GM23248 (cell line): ENCODE results near the gene HAGHL. TPM values are rescaled to one million over a fixed set of nuclear protein-coding genes. Genes with fewer than 3 reads are reported as not detected.

Source experiments
- DNase-seq: peaks from one replicate; pipeline ENCODE4 v3.0.0-alpha.2; 2015
- H2AFZ ChIP-seq: fragments of 200-600 bp; sonication (generic); 2 replicates; pipeline ENCODE4 v1.6.1; 2016; ENCODE audit warnings: antibody characterized with exemption
- H3F3A ChIP-seq: fragments of 200-600 bp; sonication (generic); 2 replicates; pipeline ENCODE4 v1.6.1; 2016; ENCODE audit warnings: mild to moderate bottlenecking, antibody characterized with exemption, mixed run types; ENCODE audit not compliant: insufficient read depth
- H3K27ac ChIP-seq: fragments of 200-600 bp; sonication (generic); 2 replicates; pipeline ENCODE4 v1.5.1; 2016; ENCODE audit warnings: mild to moderate bottlenecking
- H3K27me3 ChIP-seq: fragments of 200-600 bp; sonication (generic); replicated peaks from 2 replicates; pipeline ENCODE4 v1.6.1; 2016; ENCODE audit warnings: mild to moderate bottlenecking; ENCODE audit not compliant: insufficient read depth
- H3K36me3 ChIP-seq: fragments of 200-600 bp; sonication (generic); 2 replicates; pipeline ENCODE4 v1.6.1; 2016; ENCODE audit warnings: low read depth, mild to moderate bottlenecking
- H3K4me1 ChIP-seq: fragments of 200-600 bp; sonication (generic); 2 replicates; pipeline ENCODE4 v1.6.1; 2016; ENCODE audit warnings: mild to moderate bottlenecking; ENCODE audit not compliant: insufficient read depth
- H3K4me2 ChIP-seq: fragments of 200-600 bp; sonication (generic); one replicate; pipeline ENCODE4 v1.6.1; 2016; ENCODE audit warnings: mild to moderate bottlenecking; ENCODE audit not compliant: unreplicated experiment
- H3K4me3 ChIP-seq: fragments of 200-600 bp; sonication (generic); 2 replicates; pipeline ENCODE4 v1.5.1; 2016; ENCODE audit warnings: mild to moderate bottlenecking
- H3K79me2 ChIP-seq: fragments of 200-600 bp; sonication (generic); 2 replicates; pipeline ENCODE4 v1.6.1; 2016; ENCODE audit warnings: mild to moderate bottlenecking; ENCODE audit not compliant: insufficient read depth
- H3K9ac ChIP-seq: fragments of 200-600 bp; sonication (generic); 2 replicates; pipeline ENCODE4 v1.6.1; 2016; ENCODE audit warnings: mild to moderate bottlenecking
- H3K9me2 ChIP-seq: fragments of 200-600 bp; sonication (generic); 2 replicates; pipeline ENCODE4 v1.6.1; 2016; ENCODE audit warnings: mixed run types, mild to moderate bottlenecking, moderate library complexity; ENCODE audit not compliant: insufficient read depth
- H3K9me3 ChIP-seq: fragments of 200-600 bp; sonication (generic); one replicate; pipeline ENCODE4 v1.6.1; 2017; ENCODE audit warnings: low read depth
- H4K20me1 ChIP-seq: fragments of 200-600 bp; sonication (generic); 2 replicates; pipeline ENCODE4 v1.6.0; 2016; ENCODE audit not compliant: insufficient read depth
- EZH2 ChIP-seq: fragments of 200-600 bp; sonication (generic); IDR thresholded peaks from 2 replicates; pipeline ENCODE4 v1.6.1; 2018; ENCODE audit warnings: antibody characterized with exemption, mild to moderate bottlenecking; ENCODE audit not compliant: insufficient read depth, poor library complexity, severe bottlenecking
- EZH2phosphoT487 ChIP-seq: fragments of 200-600 bp; sonication (generic); IDR thresholded peaks from 2 replicates; pipeline ENCODE4 v1.6.1; 2018; ENCODE audit warnings: antibody characterized with exemption, moderate library complexity, mild to moderate bottlenecking, low read depth; ENCODE audit not compliant: insufficient read depth
- WGBS, 2 experiments: methylation state at CpG; one replicate each; pipeline ENCODE4 v1.1.6; 2015 to 2017; ENCODE audit warnings: low lambda C conversion rate in 2 of 2, low coverage in 1 of 2; ENCODE audit errors: missing lambda C conversion rate in 2 of 2; 5-methylcytosine and 5-hydroxymethylcytosine counted together
- in situ Hi-C: fragments of 300-500 bp; cut with MboI; formaldehyde crosslinking; loops from 2 replicates; pipeline ENCODE4 v1.15.0; 2020
- microRNA counts: library from miRNA; unstranded; fragments of <30 nt; microRNA quantifications from one replicate; lab custom pipeline; 2016
- microRNA-seq: library from miRNA; unstranded; fragments of <30 nt; microRNA quantifications from one replicate; pipeline ENCODE4, GENCODE V29; 2016; ENCODE audit warnings: borderline number of aligned reads
- polyA plus RNA-seq: library from polyadenylated mRNA; unstranded; fragments of >200 nt; fragmentation: Nextera tagmentation; extraction: Ambion mirVana; gene quantifications from 2 replicates; pipeline ENCODE4 v1.2.1, GENCODE V29; 2016
- small RNA-seq: library from RNA; depleted of rRNA; stranded (forward); fragments of <200 nt; gene quantifications from one replicate; pipeline ENCODE3, GENCODE V24; 2014; ENCODE audit warnings: low read depth, low replicate concordance
- total RNA-seq: library from RNA; depleted of rRNA; stranded (reverse); fragments of >200 nt; shearing (Covaris generic); gene quantifications from 2 replicates; pipeline ENCODE4 v1.2.3, GENCODE V29; 2014; rRNA removed

The HAGHL gene
- total and polyA plus RNA-seq, 2 experiments from 2014 or later, result 7.8 to 64.8 TPM

DNA sequence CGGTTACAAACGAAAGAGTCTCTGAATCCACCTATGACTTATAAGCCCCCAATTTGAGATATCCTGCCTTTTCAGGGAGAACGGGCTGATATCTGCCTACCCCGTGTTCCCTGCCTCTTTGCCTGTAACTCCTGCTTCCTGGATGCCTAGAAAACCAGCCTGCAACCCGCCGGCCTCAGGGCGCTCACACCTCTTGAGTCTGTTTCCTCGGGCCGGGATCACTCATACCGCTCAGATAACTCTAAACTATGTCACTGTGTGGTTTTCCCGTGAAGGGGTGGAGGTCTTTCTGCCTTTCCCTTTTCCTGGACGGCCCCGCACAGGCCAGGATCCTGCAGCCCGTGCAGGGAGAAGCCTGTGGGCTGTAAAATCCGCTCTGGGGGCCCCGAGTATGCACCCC, 50.9 kb downstream of the HAGHL start:
- in situ Hi-C loops, result no loop called here
- no peaks in the 10 kb centered on the region for H3K36me3 ChIP-seq
- H3K9ac ChIP-seq, result no peak overlapping the region
- H4K20me1 ChIP-seq, result no peaks in the 10 kb centered on the region
- no peak overlapping the region for H3K4me3 ChIP-seq
- H3K4me1 ChIP-seq, result no peaks in the 10 kb centered on the region; the same call in 1 of the 2 replicates
- no peak overlapping the region for H3K27ac ChIP-seq
- WGBS, 2 experiments, result 17 to 19% methylated on average over 16 of the region's 16 CpGs
- H3F3A ChIP-seq, result no peaks in the 10 kb centered on the region
- peak overlapping the region; percentile 47 for H2AFZ ChIP-seq
- H3K9me3 ChIP-seq, result no peaks in the 10 kb centered on the region
- peak; percentile 41 for DNase-seq
- peak overlapping the region; percentile 53 for H3K4me2 ChIP-seq
- TF ChIP-seq EZH2, result no peak
- TF ChIP-seq EZH2phosphoT487, result no peak
- no peaks in the 10 kb centered on the region for H3K9me2 ChIP-seq
- no peaks in the 10 kb centered on the region for H3K79me2 ChIP-seq
- no peaks in the 10 kb centered on the region for H3K27me3 ChIP-seq

DNA sequence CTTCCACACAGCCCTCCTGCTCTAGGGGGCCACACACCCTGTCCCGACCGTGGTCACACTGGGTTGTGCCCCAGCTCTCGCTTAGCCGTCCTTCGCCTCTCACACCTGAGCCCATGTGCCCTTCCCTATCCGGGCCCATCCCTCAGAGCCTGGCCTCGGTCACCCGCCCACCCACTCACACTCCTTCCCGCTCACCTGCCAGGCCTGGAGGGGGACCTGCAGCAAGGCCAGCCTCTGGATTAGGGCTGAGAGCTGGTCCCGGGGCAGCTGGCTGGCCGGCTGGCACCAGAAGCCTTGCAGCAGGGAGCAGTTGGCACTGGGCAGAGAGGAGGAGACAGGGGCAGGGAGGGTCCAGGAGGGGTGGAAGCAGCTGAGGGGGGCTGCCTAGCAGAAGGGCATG, 51.5 kb downstream of the HAGHL start:
- Histone ChIP-seq H3K4me1 (no peaks in the 10 kb centered on the region; the same call in 1 of the 2 replicates), H3K79me2 (no peaks in the 10 kb centered on the region), H3K27ac (no peak overlapping the region), H3K4me3 (no peak overlapping the region), H3K36me3 (no peaks in the 10 kb centered on the region), H4K20me1 (no peaks in the 10 kb centered on the region), H3K4me2 (no peak overlapping the region), H3K9ac (no peak overlapping the region), H3K9me3 (no peaks in the 10 kb centered on the region), H3K27me3 (no peaks in the 10 kb centered on the region), H3K9me2 (no peaks in the 10 kb centered on the region), H2AFZ (no peak overlapping the region), H3F3A (no peaks in the 10 kb centered on the region)
- DNase-seq, result no peak
- in situ Hi-C loops, result no loop called here
- TF ChIP-seq EZH2, result no peak
- no peak for TF ChIP-seq EZH2phosphoT487
- 52 to 58% methylated on average over 11 of the region's 11 CpGs for whole genome bisulfite sequencing, 2 experiments

DNA sequence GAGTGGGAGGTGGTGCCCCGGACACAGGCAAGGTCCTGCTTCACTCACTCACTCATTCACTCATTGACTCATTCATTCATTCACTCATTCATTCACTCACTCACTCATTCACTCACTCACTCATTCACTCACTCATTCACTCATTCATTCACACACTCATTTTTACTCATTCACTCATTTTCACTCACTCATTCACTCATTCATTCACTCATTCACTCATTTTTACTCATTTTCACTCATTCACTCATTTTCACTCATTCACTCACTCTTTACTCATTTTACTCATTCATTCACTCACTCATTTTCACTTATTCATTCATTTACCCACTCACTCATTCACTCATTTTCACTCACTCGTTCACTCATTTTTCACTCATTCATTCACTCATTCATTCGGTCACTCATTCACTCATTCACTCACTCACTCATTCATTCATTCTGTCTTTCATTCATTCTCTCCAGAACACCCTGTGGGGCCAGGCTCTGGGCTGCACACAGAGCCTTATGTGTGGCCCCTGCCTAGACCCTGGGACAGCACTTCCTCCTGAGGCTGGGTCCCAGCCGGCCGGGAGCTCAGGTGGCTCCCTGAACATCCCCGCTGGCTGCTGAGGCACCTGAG, 52.1 kb downstream of the HAGHL start:
- H3K4me3 ChIP-seq, result no peak overlapping the region
- no peaks in the 10 kb centered on the region for H3K36me3 ChIP-seq
- H4K20me1 ChIP-seq, result no peaks in the 10 kb centered on the region
- no peak for DNase-seq
- no peaks in the 10 kb centered on the region for H3F3A ChIP-seq
- 93 to 94% methylated on average over 5 to 6 of the region's 6 CpGs for WGBS, 2 experiments
- H2AFZ ChIP-seq, result no peak overlapping the region
- H3K27me3 ChIP-seq, result no peaks in the 10 kb centered on the region
- no peaks in the 10 kb centered on the region for H3K79me2 ChIP-seq
- H3K9me3 ChIP-seq, result no peaks in the 10 kb centered on the region
- in situ Hi-C loops, result no loop called here
- no peaks in the 10 kb centered on the region; the same call in 1 of the 2 replicates for H3K4me1 ChIP-seq
- no peak for TF ChIP-seq EZH2
- no peak for TF ChIP-seq EZH2phosphoT487
- no peak overlapping the region for H3K9ac ChIP-seq
- H3K4me2 ChIP-seq, result no peak overlapping the region
- no peak overlapping the region for H3K27ac ChIP-seq
- H3K9me2 ChIP-seq, result no peaks in the 10 kb centered on the region

MicroRNAs within 50 kb of the gene (microRNA counts, 767-probe panel; counts per million panel counts)
- microRNA hsa-miR-662 (lab: Ali Mortazavi, UCI), result 447 counts per million, percentile 86 among the panel's probes with 10 or more counts

Small RNA genes lying within 50 kb of the gene (microRNA-seq; reads per million reads assigned to microRNA genes)
- gene MIR662, result not detected

Small RNA genes lying within 50 kb of the gene (small RNA-seq; reads per million reads assigned to genes)
- gene MIR662, result not detected

Other genes with a start within 250 kb of the HAGHL start
- 68.0 and 69.4 TPM in 2 replicates for gene CAPN15, start 199.4 kb upstream of the HAGHL start, total RNA-seq
- gene CAPN15, start 199.4 kb upstream of the HAGHL start, polyA plus RNA-seq, result 5.4 and 5.7 TPM in 2 replicates
- gene PRR35, start 166.7 kb upstream of the HAGHL start, total RNA-seq, result not detected in 2 replicates
- not detected in 2 replicates for gene PRR35, start 166.7 kb upstream of the HAGHL start, polyA plus RNA-seq
- 0.11 and 0.13 TPM in 2 replicates for gene NHLRC4, start 160.1 kb upstream of the HAGHL start, total RNA-seq
- gene NHLRC4, start 160.1 kb upstream of the HAGHL start, polyA plus RNA-seq, result 0.20 TPM in 1 of 2 replicates, not detected in the other
- 35.0 and 43.5 TPM in 2 replicates for gene PIGQ, start 157.1 kb upstream of the HAGHL start, total RNA-seq
- gene PIGQ, start 157.1 kb upstream of the HAGHL start, polyA plus RNA-seq, result 31.6 and 33.9 TPM in 2 replicates
- 18.8 and 28.3 TPM in 2 replicates for gene RAB40C, start 137.0 kb upstream of the HAGHL start, total RNA-seq
- gene RAB40C, start 137.0 kb upstream of the HAGHL start, polyA plus RNA-seq, result 9.5 TPM in 2 replicates
- gene WFIKKN1, start 96.1 kb upstream of the HAGHL start, total RNA-seq, result not detected in 2 replicates
- not detected in 2 replicates for gene WFIKKN1, start 96.1 kb upstream of the HAGHL start, polyA plus RNA-seq
- gene METTL26, start 90.8 kb upstream of the HAGHL start, total RNA-seq, result 150 and 218 TPM in 2 replicates
- 151 and 155 TPM in 2 replicates for gene METTL26, start 90.8 kb upstream of the HAGHL start, polyA plus RNA-seq
- 29.3 and 30.4 TPM in 2 replicates for gene MCRIP2, start 85.3 kb upstream of the HAGHL start, total RNA-seq
- gene MCRIP2, start 85.3 kb upstream of the HAGHL start, polyA plus RNA-seq, result 22.4 and 22.6 TPM in 2 replicates
- gene WDR90, start 77.7 kb upstream of the HAGHL start, total RNA-seq, result 16.5 and 24.7 TPM in 2 replicates
- gene WDR90, start 77.7 kb upstream of the HAGHL start, polyA plus RNA-seq, result 4.7 and 8.2 TPM in 2 replicates
- gene RHOT2, start 59.0 kb upstream of the HAGHL start, total RNA-seq, result 44.9 and 65.9 TPM in 2 replicates
- gene RHOT2, start 59.0 kb upstream of the HAGHL start, polyA plus RNA-seq, result 65.1 and 70.0 TPM in 2 replicates
- gene RHBDL1, start 51.4 kb upstream of the HAGHL start, total RNA-seq, result 0.89 and 2.1 TPM in 2 replicates
- gene RHBDL1, start 51.4 kb upstream of the HAGHL start, polyA plus RNA-seq, result 0.90 and 1.5 TPM in 2 replicates
- 183 and 201 TPM in 2 replicates for gene STUB1, start 46.7 kb upstream of the HAGHL start, total RNA-seq
- gene STUB1, start 46.7 kb upstream of the HAGHL start, polyA plus RNA-seq, result 207 and 216 TPM in 2 replicates
- 88.8 and 96.3 TPM in 2 replicates for gene JMJD8, start 42.8 kb upstream of the HAGHL start, total RNA-seq
- 87.9 and 91.6 TPM in 2 replicates for gene JMJD8, start 42.8 kb upstream of the HAGHL start, polyA plus RNA-seq
- gene WDR24, start 36.7 kb upstream of the HAGHL start, total RNA-seq, result 1.3 and 3.4 TPM in 2 replicates
- 13.1 and 13.7 TPM in 2 replicates for gene WDR24, start 36.7 kb upstream of the HAGHL start, polyA plus RNA-seq
- gene FBXL16, start 21.3 kb upstream of the HAGHL start, total RNA-seq, result 0.54 TPM in 1 of 2 replicates, not detected in the other
- 0.16 and 0.29 TPM in 2 replicates for gene FBXL16, start 21.3 kb upstream of the HAGHL start, polyA plus RNA-seq
- gene METRN, start 12.0 kb upstream of the HAGHL start, total RNA-seq, result 90.7 and 98.1 TPM in 2 replicates
- 21.6 and 26.0 TPM in 2 replicates for gene METRN, start 12.0 kb upstream of the HAGHL start, polyA plus RNA-seq
- 20.4 and 34.8 TPM in 2 replicates for gene ANTKMT, start 6.0 kb upstream of the HAGHL start, total RNA-seq
- 33.3 and 33.5 TPM in 2 replicates for gene ANTKMT, start 6.0 kb upstream of the HAGHL start, polyA plus RNA-seq
- gene CCDC78, start 663 bp upstream of the HAGHL start, total RNA-seq, result 1.0 and 9.5 TPM in 2 replicates
- 0.78 and 1.1 TPM in 2 replicates for gene CCDC78, start 663 bp upstream of the HAGHL start, polyA plus RNA-seq
- 24.0 and 37.5 TPM in 2 replicates for gene CIAO3, start 13.9 kb downstream of the HAGHL start, total RNA-seq
- 24.5 and 27.8 TPM in 2 replicates for gene CIAO3, start 13.9 kb downstream of the HAGHL start, polyA plus RNA-seq
- gene MSLN, start 33.6 kb downstream of the HAGHL start, total RNA-seq, result not detected in 2 replicates
- gene MSLN, start 33.6 kb downstream of the HAGHL start, polyA plus RNA-seq, result not detected in 2 replicates
- gene RPUSD1, start 61.3 kb downstream of the HAGHL start, total RNA-seq, result 44.6 and 54.3 TPM in 2 replicates
- gene RPUSD1, start 61.3 kb downstream of the HAGHL start, polyA plus RNA-seq, result 15.4 and 19.1 TPM in 2 replicates
- 9.1 and 13.1 TPM in 2 replicates for gene CHTF18, start 61.5 kb downstream of the HAGHL start, total RNA-seq
- 8.0 and 8.8 TPM in 2 replicates for gene CHTF18, start 61.5 kb downstream of the HAGHL start, polyA plus RNA-seq
- gene GNG13, start 73.6 kb downstream of the HAGHL start, total RNA-seq, result not detected in 2 replicates
- not detected in 2 replicates for gene GNG13, start 73.6 kb downstream of the HAGHL start, polyA plus RNA-seq
- 37.8 and 53.0 TPM in 2 replicates for gene LMF1, start 243.9 kb downstream of the HAGHL start, total RNA-seq
- gene LMF1, start 243.9 kb downstream of the HAGHL start, polyA plus RNA-seq, result 23.1 and 24.6 TPM in 2 replicates